HUDEP-2 (cell line): ENCODE results near the gene TBC1D4.
A peak's percentile ranks its signal among the peaks of the same experiment; 100 is the strongest.
"Not testable (repeated sequence)": the region's sequence is repeated elsewhere in the genome, so short reads cannot be mapped to it uniquely, and the experiment has no call there.

Source experiments
- DNase-seq, 76 experiments: peaks; one replicate each; lab custom pipeline; 2025; ENCODE audit not compliant: unreplicated experiment in 76 of 76; lab: John Stamatoyannopoulos, UW

The TBC1D4 gene

GRCh38 chr13:75368167-75368566 lies 113.8 kb downstream of the TBC1D4 start:
- DNase-seq, result no peak

GRCh38 chr13:75366380-75367280 lies 115.3 kb downstream of the TBC1D4 start:
- peak in 1 of 76 experiments; percentile 1 for DNase-seq

- no peak for DNase-seq
These were observed 116.2 kb downstream of the TBC1D4 start for GRCh38 chr13:75365724-75366173.

GRCh38 chr13:75364131-75364713 lies 117.7 kb downstream of the TBC1D4 start:
- no peak for DNase-seq

GRCh38 chr13:75363371-75363770 lies 118.6 kb downstream of the TBC1D4 start:
- no peak for DNase-seq

GRCh38 chr13:75362026-75362425 lies 119.9 kb downstream of the TBC1D4 start:
- no peak for DNase-seq

- no peak for DNase-seq
These were observed 121.8 kb downstream of the TBC1D4 start for GRCh38 chr13:75360170-75360569.

GRCh38 chr13:75359266-75359665 lies 122.7 kb downstream of the TBC1D4 start:
- no peak for DNase-seq

- peak in 69 of 76 experiments; percentile 5 to 83 (median 53) for DNase-seq
These were observed 124.2 kb downstream of the TBC1D4 start for GRCh38 chr13:75357576-75358289.

GRCh38 chr13:75356421-75356820 lies 125.5 kb downstream of the TBC1D4 start:
- DNase-seq, result no peak

- no peak for DNase-seq
These were observed 126.4 kb downstream of the TBC1D4 start for GRCh38 chr13:75355609-75356008.

GRCh38 chr13:75353781-75354193 lies 128.2 kb downstream of the TBC1D4 start:
- no peak for DNase-seq

- no peak for DNase-seq
These were observed 129.2 kb downstream of the TBC1D4 start for GRCh38 chr13:75352641-75353327.

GRCh38 chr13:75351538-75351937 lies 130.4 kb downstream of the TBC1D4 start:
- DNase-seq, result not testable (repeated sequence)

- DNase-seq, result no peak
These were observed 134.0 kb downstream of the TBC1D4 start for GRCh38 chr13:75347925-75348324.

GRCh38 chr13:75347457-75347856 lies 134.5 kb downstream of the TBC1D4 start:
- no peak for DNase-seq

- DNase-seq, result no peak
These were observed 136.8 kb downstream of the TBC1D4 start for GRCh38 chr13:75345193-75345592.

GRCh38 chr13:75341028-75341427 lies 140.9 kb downstream of the TBC1D4 start:
- no peak for DNase-seq

GRCh38 chr13:75339635-75340374 lies 142.2 kb downstream of the TBC1D4 start:
- DNase-seq, result no peak
